AG09319 (cell line): ENCODE results near the gene SRP68.

Source experiments
- DNase-seq: peaks from one replicate; pipeline ENCODE4 v3.0.0-alpha.2; 2010; ENCODE audit warnings: low read depth; ENCODE audit errors: extremely low read depth
- TF ChIP-seq, protein P1 (sequence below): IDR thresholded peaks from 2 replicates; pipeline ENCODE4 v1.5.1; 2011; ENCODE audit warnings: low read depth, mild to moderate bottlenecking, inconsistent platforms, low read length, moderate library complexity

The SRP68 gene

DNA sequence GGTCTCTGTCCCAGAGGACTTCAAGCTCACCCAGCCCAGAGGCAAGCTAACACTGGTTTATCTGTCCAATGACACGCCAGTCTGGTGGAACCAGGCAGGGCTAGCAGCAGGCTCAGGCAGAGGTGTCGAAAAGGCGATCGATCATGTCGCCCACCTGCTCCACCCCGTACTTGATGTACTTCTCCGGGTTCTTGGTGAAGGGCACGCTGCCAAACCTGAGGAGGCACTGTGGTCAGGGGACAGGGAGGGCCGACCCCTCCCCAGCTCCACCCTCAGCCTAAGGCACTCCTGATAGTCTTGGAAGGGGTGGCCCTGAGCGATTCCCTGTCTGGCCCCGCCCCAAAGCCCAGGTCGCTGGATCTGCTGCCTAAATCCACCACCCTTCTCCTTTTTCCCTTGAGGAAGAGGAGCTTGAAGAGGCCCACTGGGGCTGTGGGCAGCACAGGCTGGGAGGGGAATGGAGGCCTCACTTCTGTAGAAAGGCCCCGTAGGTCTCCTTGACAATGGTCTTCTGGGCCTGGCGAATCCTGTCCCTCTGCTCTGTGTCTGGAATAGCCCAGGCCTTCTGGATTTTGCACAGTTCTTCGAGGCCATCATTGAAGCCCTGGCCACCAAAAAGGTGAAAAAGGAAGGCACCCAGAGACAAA is 11.3 kb upstream of the SRP68 start:
- TF ChIP-seq, protein P1, sequence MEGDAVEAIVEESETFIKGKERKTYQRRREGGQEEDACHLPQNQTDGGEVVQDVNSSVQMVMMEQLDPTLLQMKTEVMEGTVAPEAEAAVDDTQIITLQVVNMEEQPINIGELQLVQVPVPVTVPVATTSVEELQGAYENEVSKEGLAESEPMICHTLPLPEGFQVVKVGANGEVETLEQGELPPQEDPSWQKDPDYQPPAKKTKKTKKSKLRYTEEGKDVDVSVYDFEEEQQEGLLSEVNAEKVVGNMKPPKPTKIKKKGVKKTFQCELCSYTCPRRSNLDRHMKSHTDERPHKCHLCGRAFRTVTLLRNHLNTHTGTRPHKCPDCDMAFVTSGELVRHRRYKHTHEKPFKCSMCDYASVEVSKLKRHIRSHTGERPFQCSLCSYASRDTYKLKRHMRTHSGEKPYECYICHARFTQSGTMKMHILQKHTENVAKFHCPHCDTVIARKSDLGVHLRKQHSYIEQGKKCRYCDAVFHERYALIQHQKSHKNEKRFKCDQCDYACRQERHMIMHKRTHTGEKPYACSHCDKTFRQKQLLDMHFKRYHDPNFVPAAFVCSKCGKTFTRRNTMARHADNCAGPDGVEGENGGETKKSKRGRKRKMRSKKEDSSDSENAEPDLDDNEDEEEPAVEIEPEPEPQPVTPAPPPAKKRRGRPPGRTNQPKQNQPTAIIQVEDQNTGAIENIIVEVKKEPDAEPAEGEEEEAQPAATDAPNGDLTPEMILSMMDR = no peak
- no peak for DNase-seq

DNA sequence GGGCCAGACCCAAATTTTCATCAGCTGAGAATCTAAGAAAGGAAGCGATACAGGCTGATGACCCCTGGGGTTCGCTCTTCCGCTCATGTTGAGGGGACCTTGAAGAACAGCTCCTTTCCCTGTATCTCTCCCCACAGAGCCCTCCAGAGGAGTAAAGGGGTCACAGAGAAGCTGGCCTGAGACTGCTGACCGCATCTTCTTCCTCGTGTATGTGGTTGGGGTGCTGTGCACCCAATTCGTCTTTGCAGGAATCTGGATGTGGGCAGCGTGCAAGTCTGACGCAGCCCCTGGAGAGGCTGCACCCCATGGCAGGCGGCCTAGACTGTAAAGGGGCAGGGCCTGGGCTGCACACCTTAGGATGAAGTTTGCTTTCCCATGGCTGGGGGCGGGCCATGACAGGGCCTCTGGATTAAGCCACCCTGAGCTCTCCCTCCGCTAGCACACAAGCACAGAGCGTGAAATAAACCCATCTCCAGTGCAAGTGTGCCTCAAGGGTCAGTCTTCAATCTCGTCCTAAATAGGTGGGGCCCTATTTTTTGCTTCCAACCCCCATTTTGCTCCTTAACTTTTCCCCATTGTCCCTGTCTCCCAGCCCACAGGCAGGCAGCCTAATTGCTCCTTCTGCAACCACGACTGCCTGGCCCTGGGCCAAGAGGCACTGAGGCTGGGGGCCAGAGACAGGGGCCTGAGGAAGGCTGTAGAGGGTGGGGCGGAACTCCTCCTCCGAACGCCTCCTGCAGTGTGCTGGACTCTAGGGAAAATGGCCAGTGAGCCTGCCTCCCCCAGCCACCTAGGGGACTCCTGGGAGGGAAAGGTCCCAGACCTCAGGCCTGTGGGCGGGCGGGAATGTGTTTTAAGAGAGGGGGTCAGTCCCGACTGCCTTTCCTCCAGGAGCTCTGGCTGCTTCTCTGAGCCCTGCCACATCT is 10.3 kb upstream of the SRP68 start:
- TF ChIP-seq, protein P1 = no peak
- no peak for DNase-seq

DNA sequence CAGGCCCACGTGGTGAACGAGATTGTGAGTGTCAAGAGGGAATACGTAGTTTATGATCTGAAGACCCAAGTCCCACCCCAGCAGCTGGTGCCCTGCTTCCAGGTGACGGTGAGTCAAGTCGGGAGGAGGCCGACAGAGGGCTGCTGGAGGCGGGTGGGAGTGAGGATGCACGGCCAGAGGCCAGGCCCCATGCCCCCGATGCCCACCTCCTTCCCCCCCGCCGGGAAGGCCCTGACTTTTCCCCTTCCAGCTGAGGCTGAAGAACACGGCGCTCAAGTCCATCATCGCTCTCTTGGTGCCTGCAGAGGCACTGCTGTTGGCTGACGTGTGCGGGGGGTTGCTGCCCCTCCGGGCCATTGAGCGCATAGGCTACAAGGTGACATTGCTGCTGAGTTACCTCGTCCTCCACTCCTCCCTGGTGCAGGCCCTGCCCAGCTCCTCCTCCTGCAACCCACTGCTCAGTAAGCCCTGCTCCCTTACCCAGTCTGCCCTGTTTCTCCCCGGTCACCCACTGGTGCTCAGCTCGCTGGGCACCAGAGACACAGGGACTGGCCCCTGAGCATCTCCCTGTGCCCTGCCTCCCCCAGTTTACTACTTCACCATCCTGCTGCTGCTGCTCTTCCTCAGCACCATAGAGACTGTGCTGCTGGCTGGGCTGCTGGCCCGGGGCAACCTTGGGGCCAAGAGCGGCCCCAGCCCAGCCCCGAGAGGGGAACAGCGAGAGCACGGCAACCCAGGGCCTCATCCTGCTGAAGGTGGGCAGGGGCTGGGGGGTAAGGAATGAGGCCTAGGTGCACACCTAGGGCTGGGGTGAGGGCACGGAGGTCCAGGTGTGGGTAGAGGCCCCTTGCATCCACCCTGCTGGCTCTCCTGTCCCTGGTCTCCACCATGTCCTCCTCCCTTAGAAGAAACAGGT is 9.2 kb upstream of the SRP68 start:
- TF ChIP-seq, protein P1 = no peak
- DNase-seq = no peak

DNA sequence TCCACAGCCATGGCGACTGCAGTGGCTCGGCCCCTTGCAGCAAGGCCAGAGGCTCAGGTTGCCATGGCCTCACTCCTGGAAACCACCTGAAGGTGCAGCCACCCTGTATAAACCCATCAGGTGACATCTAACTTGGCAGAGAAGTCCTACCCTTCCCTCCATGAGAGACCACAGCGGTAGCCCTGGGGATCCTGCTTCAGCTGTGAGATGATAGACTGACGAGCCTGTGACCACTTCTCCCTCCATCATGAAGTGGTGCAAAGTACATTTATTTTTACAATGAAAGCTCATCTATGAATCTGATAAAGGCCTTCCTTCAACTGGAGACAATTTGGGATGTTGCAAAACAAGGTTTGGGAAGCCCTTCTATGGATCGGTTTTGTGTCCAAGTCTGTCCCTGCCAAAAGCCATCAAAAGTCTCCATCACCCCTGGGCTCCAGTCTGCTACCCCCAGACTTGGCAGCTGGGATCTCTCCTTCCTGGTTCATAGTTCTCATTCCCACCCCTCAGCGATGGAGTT is 8.5 kb upstream of the SRP68 start:
- no peak for DNase-seq
- TF ChIP-seq, protein P1 = no peak

DNA sequence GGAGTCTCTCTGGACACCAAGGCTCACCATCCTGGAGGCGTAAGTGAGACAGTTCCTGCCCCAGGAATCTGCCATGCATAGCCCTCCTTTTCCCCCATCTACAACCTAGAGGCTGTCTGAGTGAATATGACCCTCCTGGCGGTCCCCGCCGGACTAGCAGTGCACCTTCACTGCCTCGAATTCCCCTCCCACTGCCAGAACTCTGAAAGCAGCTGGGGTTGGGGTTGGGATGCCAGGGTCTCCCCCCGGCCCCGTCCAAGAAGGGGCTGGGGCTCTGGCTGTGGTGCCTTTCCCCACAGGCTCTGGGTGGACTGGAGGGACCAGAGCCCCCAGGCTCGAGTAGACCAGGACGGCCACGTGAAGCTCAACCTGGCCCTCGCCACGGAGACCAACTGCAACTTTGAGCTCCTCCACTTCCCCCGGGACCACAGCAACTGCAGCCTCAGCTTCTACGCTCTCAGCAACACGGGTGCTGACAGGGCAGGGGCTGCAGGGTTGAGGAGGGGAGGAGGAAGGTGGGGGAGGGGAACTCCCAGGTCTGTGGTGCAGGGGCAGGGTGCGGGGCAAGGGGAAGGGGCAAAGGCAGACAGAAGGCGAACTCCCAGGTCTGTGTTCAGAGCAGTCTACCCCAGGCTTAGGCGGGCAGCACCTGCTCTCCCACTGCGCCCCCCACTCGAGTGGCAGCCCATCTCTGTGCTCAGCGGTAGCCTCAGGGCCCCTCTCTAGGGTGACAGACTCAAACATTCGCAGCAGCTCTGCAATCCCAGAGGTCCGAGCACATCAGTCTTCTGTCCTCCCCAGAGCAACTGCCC is 7.8 kb upstream of the SRP68 start:
- no peak for DNase-seq
- TF ChIP-seq, protein P1 = no peak

DNA sequence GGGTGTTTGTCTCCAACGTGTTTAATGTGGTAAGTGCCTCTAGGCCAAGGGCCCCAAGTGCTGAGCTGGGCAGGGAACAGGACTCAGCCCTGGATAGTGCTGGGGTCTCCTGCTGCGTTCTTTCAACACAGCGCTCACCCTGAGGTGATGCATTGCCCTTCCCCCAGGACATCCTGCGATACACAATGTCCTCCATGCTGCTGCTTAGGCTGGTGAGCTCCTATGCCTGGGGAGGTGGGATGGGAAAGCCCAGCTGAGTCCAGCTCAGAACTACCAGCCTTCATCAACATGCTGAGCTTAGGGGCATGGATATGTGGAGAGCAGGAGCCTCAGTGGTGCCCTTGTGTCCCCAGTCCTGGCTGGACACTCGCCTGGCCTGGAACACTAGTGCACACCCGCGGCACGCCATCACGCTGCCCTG is 7.2 kb upstream of the SRP68 start:
- no peak for DNase-seq
- TF ChIP-seq, protein P1 = no peak
